Hepatic stellate cell (primary cell): ENCODE measurements around the gene IL9.

Experiments
- DNase-seq: peaks from one replicate; pipeline ENCODE4 v3.0.0; 2011; ENCODE audit warnings: low spot score

IL9 gene

GRCh38 chr5:135895474-135896006 lies at the start of gene IL9:
IL9 (minus strand) TSS chr5:135895841; CDS start chr5:135895816, 25 bp downstream.
- DNase-seq, result no peak

- DNase-seq, result peak; percentile 41
Measured at GRCh38 chr5:135944967-135945560, 49.4 kb upstream of the IL9 start.

GRCh38 chr5:135944564-135944963 lies 48.9 kb upstream of the IL9 start:
- no peak for DNase-seq

GRCh38 chr5:135942202-135942771 lies 46.6 kb upstream of the IL9 start:
- DNase-seq, result no peak

- no peak for DNase-seq
Measured at GRCh38 chr5:135941711-135942110, 46.1 kb upstream of the IL9 start.

- DNase-seq, result no peak
Measured at GRCh38 chr5:135937245-135937911, 41.7 kb upstream of the IL9 start.

- DNase-seq, result no peak
Measured at GRCh38 chr5:135934939-135935338, 39.3 kb upstream of the IL9 start.

- no peak for DNase-seq
Measured at GRCh38 chr5:135930949-135931295, 35.3 kb upstream of the IL9 start.

- DNase-seq, result no peak
Measured at GRCh38 chr5:135930029-135930948, 34.6 kb upstream of the IL9 start.

- DNase-seq, result no peak
Measured at GRCh38 chr5:135921388-135921787, 25.7 kb upstream of the IL9 start.

GRCh38 chr5:135920199-135920598 lies 24.6 kb upstream of the IL9 start:
- DNase-seq, result no peak

- no peak for DNase-seq
Measured at GRCh38 chr5:135916638-135917263, 21.1 kb upstream of the IL9 start.

- no peak for DNase-seq
Measured at GRCh38 chr5:135915466-135916001, 19.9 kb upstream of the IL9 start.

GRCh38 chr5:135913713-135914626 lies 18.3 kb upstream of the IL9 start:
- no peak for DNase-seq

GRCh38 chr5:135905144-135905543 lies 9.5 kb upstream of the IL9 start:
- no peak for DNase-seq

GRCh38 chr5:135901633-135902032 lies 6.0 kb upstream of the IL9 start:
- DNase-seq, result no peak

GRCh38 chr5:135900276-135900675 lies 4.6 kb upstream of the IL9 start:
- no peak for DNase-seq

- no peak for DNase-seq
Measured at GRCh38 chr5:135898651-135899050, 3.0 kb upstream of the IL9 start.

GRCh38 chr5:135894789-135895188 lies 852 bp downstream of the IL9 start:
- no peak for DNase-seq

- DNase-seq, result no peak
Measured at GRCh38 chr5:135894276-135894675, 1.4 kb downstream of the IL9 start.

GRCh38 chr5:135891791-135892190 lies 3.9 kb downstream of the IL9 start:
- DNase-seq, result no peak
